ENCODE measurements around the gene C13orf46.

- no peak for TF ChIP-seq POLR2AphosphoS2 (IDR thresholded peaks at IDR 0.05; ENCODE audit: low read depth, low read length)
- no peak for TF ChIP-seq POLR2AphosphoS5 (IDR thresholded peaks at IDR 0.05; ENCODE audit: low read length)
- TF ChIP-seq POLR2A (IDR thresholded peaks at IDR 0.05; ENCODE audit: low read depth, low read length): no peak
- no peak for TF ChIP-seq ZBED1 (IDR thresholded peaks at IDR 0.05; ENCODE audit: borderline replicate concordance)
- no peak for TF ChIP-seq CTCF (IDR thresholded peaks at IDR 0.05 in 2 of 3, conservative IDR thresholded peaks at IDR 0.05 in 1 of 3; ENCODE audit: control insufficient read depth in 2 of 3, extremely low read depth in 1 of 3, insufficient read depth in 1 of 3, low read depth in 3 of 3, low read length in 3 of 3)
- TF ChIP-seq EZH2 (IDR thresholded peaks at IDR 0.05; ENCODE audit: borderline replicate concordance, control insufficient read depth, low read depth, low read length): no peak
- TF ChIP-seq SP1 (IDR thresholded peaks at IDR 0.05; ENCODE audit: low read depth, low read length): no peak
- TF ChIP-seq, protein P1, sequence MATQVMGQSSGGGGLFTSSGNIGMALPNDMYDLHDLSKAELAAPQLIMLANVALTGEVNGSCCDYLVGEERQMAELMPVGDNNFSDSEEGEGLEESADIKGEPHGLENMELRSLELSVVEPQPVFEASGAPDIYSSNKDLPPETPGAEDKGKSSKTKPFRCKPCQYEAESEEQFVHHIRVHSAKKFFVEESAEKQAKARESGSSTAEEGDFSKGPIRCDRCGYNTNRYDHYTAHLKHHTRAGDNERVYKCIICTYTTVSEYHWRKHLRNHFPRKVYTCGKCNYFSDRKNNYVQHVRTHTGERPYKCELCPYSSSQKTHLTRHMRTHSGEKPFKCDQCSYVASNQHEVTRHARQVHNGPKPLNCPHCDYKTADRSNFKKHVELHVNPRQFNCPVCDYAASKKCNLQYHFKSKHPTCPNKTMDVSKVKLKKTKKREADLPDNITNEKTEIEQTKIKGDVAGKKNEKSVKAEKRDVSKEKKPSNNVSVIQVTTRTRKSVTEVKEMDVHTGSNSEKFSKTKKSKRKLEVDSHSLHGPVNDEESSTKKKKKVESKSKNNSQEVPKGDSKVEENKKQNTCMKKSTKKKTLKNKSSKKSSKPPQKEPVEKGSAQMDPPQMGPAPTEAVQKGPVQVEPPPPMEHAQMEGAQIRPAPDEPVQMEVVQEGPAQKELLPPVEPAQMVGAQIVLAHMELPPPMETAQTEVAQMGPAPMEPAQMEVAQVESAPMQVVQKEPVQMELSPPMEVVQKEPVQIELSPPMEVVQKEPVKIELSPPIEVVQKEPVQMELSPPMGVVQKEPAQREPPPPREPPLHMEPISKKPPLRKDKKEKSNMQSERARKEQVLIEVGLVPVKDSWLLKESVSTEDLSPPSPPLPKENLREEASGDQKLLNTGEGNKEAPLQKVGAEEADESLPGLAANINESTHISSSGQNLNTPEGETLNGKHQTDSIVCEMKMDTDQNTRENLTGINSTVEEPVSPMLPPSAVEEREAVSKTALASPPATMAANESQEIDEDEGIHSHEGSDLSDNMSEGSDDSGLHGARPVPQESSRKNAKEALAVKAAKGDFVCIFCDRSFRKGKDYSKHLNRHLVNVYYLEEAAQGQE (IDR thresholded peaks at IDR 0.05; ENCODE audit: low read depth, low read length): no peak
Observed at GRCh38 chr13:113952983-113953520, 20.8 kb downstream of the C13orf46 start.
